Effector memory CD8-positive, alpha-beta T cell (primary cell): ENCODE measurements around the gene WHAMM.
A peak's percentile ranks its signal among the peaks of the same experiment; 100 is the strongest.

Experiments used
- ATAC-seq: fragments of 150-1000 bp; cut with Tn5 transposase; replicated peaks from 2 replicates; pipeline ENCODE4 v1.10.0; 2021; ENCODE audit warnings: mild to moderate bottlenecking, moderate library complexity
- DNase-seq, 3 experiments: peaks; one replicate each; pipeline ENCODE4 v3.0.0; 2021
- H3K27ac Mint-ChIP-seq, 2 donors: one replicate each; pipeline ENCODE4 v1.8.0; 2022; ENCODE audit warnings: mild to moderate bottlenecking in 2 of 2, mixed read lengths in 2 of 2, moderate library complexity in 2 of 2
- H3K27me3 Mint-ChIP-seq, 2 donors: one replicate each; pipeline ENCODE4 v1.8.0; 2022; ENCODE audit warnings: mixed read lengths in 2 of 2
- H3K36me3 Mint-ChIP-seq: one replicate; pipeline ENCODE4 v1.8.0; 2022; ENCODE audit warnings: mild to moderate bottlenecking, moderate library complexity, mixed read lengths; ENCODE audit not compliant: insufficient read depth
- H3K4me1 Mint-ChIP-seq, 2 donors: one replicate each; pipeline ENCODE4 v1.8.0; 2022; ENCODE audit warnings: low read depth in 2 of 2, mixed read lengths in 2 of 2
- H3K4me3 Mint-ChIP-seq, 2 donors: one replicate each; pipeline ENCODE4 v1.8.0; 2022; ENCODE audit warnings: mild to moderate bottlenecking in 2 of 2, mixed read lengths in 2 of 2, moderate library complexity in 2 of 2
- H3K9me3 Mint-ChIP-seq, 2 donors: one replicate each; pipeline ENCODE4 v1.8.0; 2022; ENCODE audit warnings: mixed read lengths in 2 of 2

WHAMM gene

GRCh38 chr15:82833362-82833682 lies 23.9 kb downstream of the WHAMM start:
- peak overlapping the region; percentile 65 to 67 for H3K27ac Mint-ChIP-seq
- no peak for DNase-seq
- peaks cover 14 to 27% of the 10 kb centered on the region in 2 donors for H3K4me1 Mint-ChIP-seq
- peaks cover 0 to 8% of the 10 kb centered on the region in 2 donors for H3K9me3 Mint-ChIP-seq
- H3K36me3 Mint-ChIP-seq, result peaks cover 93% of the 10 kb centered on the region
- no peak overlapping the region for H3K4me3 Mint-ChIP-seq
- no peaks in the 10 kb centered on the region for H3K27me3 Mint-ChIP-seq
- ATAC-seq, result no peak

- Mint-ChIP-seq H3K4me1 (peaks cover 12 to 15% of the 10 kb centered on the region in 2 donors), H3K27ac (peak overlapping the region in 1 of 2 donors; percentile 41), H3K9me3 (peaks cover 0 to 8% of the 10 kb centered on the region in 2 donors), H3K27me3 (no peaks in the 10 kb centered on the region), H3K4me3 (no peak overlapping the region), H3K36me3 (peaks cover 74% of the 10 kb centered on the region)
- DNase-seq (no peak), ATAC-seq (no peak)
Measured at GRCh38 chr15:82835391-82835917, 26.0 kb downstream of the WHAMM start.

- peaks cover 47% of the 10 kb centered on the region for H3K36me3 Mint-ChIP-seq
- H3K4me1 Mint-ChIP-seq, result peaks cover 0 to 9% of the 10 kb centered on the region in 2 donors
- ATAC-seq (no peak), DNase-seq (no peak)
- no peaks in the 10 kb centered on the region for H3K27me3 Mint-ChIP-seq
- no peak overlapping the region for H3K4me3 Mint-ChIP-seq
- no peak overlapping the region for H3K27ac Mint-ChIP-seq
- H3K9me3 Mint-ChIP-seq, result peaks cover 0 to 8% of the 10 kb centered on the region in 2 donors
Measured at GRCh38 chr15:82838096-82838735, 28.8 kb downstream of the WHAMM start.

GRCh38 chr15:82839136-82839535 lies 29.7 kb downstream of the WHAMM start:
- Mint-ChIP-seq H3K4me1 (peaks cover 0 to 11% of the 10 kb centered on the region in 2 donors), H3K9me3 (peaks cover 0 to 8% of the 10 kb centered on the region in 2 donors), H3K27ac (no peak overlapping the region), H3K27me3 (no peaks in the 10 kb centered on the region), H3K4me3 (no peak overlapping the region), H3K36me3 (peaks cover 38% of the 10 kb centered on the region)
- DNase-seq (no peak), ATAC-seq (no peak)

GRCh38 chr15:82840166-82840565 lies 30.7 kb downstream of the WHAMM start:
- peaks cover 27% of the 10 kb centered on the region for H3K36me3 Mint-ChIP-seq
- no peak overlapping the region for H3K27ac Mint-ChIP-seq
- DNase-seq (no peak), ATAC-seq (no peak)
- no peaks in the 10 kb centered on the region for H3K27me3 Mint-ChIP-seq
- peaks cover 0 to 8% of the 10 kb centered on the region in 2 donors for H3K9me3 Mint-ChIP-seq
- peaks cover 0 to 11% of the 10 kb centered on the region in 2 donors for H3K4me1 Mint-ChIP-seq
- no peak overlapping the region for H3K4me3 Mint-ChIP-seq

GRCh38 chr15:82843566-82843965 lies 34.1 kb downstream of the WHAMM start:
- H3K4me1 Mint-ChIP-seq, result peaks cover 0 to 2% of the 10 kb centered on the region in 2 donors
- peaks cover 1% of the 10 kb centered on the region for H3K36me3 Mint-ChIP-seq

GRCh38 chr15:82845686-82846085 lies 36.3 kb downstream of the WHAMM start:
- peaks cover 4 to 6% of the 10 kb centered on the region in 2 donors for H3K4me1 Mint-ChIP-seq
- no peaks in the 10 kb centered on the region for H3K9me3 Mint-ChIP-seq
- no peaks in the 10 kb centered on the region for H3K27me3 Mint-ChIP-seq
- ATAC-seq, result no peak
- no peaks in the 10 kb centered on the region for H3K36me3 Mint-ChIP-seq
- H3K27ac Mint-ChIP-seq, result no peak overlapping the region
- no peak overlapping the region for H3K4me3 Mint-ChIP-seq
- no peak for DNase-seq

More at GRCh38 chr15:82843566-82843965, 34.1 kb downstream of the WHAMM start:
- ATAC-seq, result no peak
- Mint-ChIP-seq H3K27ac (no peak overlapping the region), H3K4me3 (no peak overlapping the region), H3K9me3 (no peaks in the 10 kb centered on the region), H3K27me3 (no peaks in the 10 kb centered on the region)
- no peak for DNase-seq

GRCh38 chr15:82846621-82847020 lies 37.2 kb downstream of the WHAMM start:
- no peak for ATAC-seq
- Mint-ChIP-seq H3K27me3 (no peaks in the 10 kb centered on the region), H3K27ac (no peak overlapping the region), H3K36me3 (no peaks in the 10 kb centered on the region), H3K9me3 (no peaks in the 10 kb centered on the region), H3K4me3 (no peak overlapping the region), H3K4me1 (peaks cover 4 to 6% of the 10 kb centered on the region in 2 donors)
- DNase-seq, result no peak

- Mint-ChIP-seq H3K4me1 (peaks cover 4 to 6% of the 10 kb centered on the region in 2 donors), H3K9me3 (no peaks in the 10 kb centered on the region), H3K27me3 (no peaks in the 10 kb centered on the region), H3K4me3 (no peak overlapping the region), H3K36me3 (no peaks in the 10 kb centered on the region), H3K27ac (no peak overlapping the region)
- ATAC-seq (no peak), DNase-seq (no peak)
Measured at GRCh38 chr15:82847703-82848102, 38.3 kb downstream of the WHAMM start.

- Mint-ChIP-seq H3K9me3 (no peaks in the 10 kb centered on the region), H3K27ac (no peak overlapping the region), H3K4me3 (no peak overlapping the region), H3K36me3 (no peaks in the 10 kb centered on the region), H3K27me3 (no peaks in the 10 kb centered on the region), H3K4me1 (peaks cover 4 to 6% of the 10 kb centered on the region in 2 donors)
- no peak for DNase-seq
- no peak for ATAC-seq
Measured at GRCh38 chr15:82848241-82848993, 39.0 kb downstream of the WHAMM start.

GRCh38 chr15:82849556-82850512 lies 40.4 kb downstream of the WHAMM start:
- Mint-ChIP-seq H3K4me3 (no peak overlapping the region), H3K4me1 (peaks cover 4% of the 10 kb centered on the region in 2 donors), H3K36me3 (no peaks in the 10 kb centered on the region), H3K9me3 (no peaks in the 10 kb centered on the region), H3K27me3 (no peaks in the 10 kb centered on the region), H3K27ac (peak overlapping the region in 1 of 2 donors; percentile 49)
- DNase-seq (peak in 1 of 3 experiments; percentile 10), ATAC-seq (peak; percentile 48)

GRCh38 chr15:82850731-82851130 lies 41.3 kb downstream of the WHAMM start:
- Mint-ChIP-seq H3K9me3 (no peaks in the 10 kb centered on the region), H3K27ac (no peak overlapping the region), H3K4me3 (no peak overlapping the region), H3K36me3 (no peaks in the 10 kb centered on the region), H3K4me1 (peaks cover 4% of the 10 kb centered on the region in 2 donors), H3K27me3 (no peaks in the 10 kb centered on the region)
- ATAC-seq (no peak), DNase-seq (no peak)

- Mint-ChIP-seq H3K27ac (no peak overlapping the region), H3K9me3 (no peaks in the 10 kb centered on the region), H3K4me1 (peaks cover 4% of the 10 kb centered on the region in 2 donors), H3K4me3 (no peak overlapping the region), H3K27me3 (no peaks in the 10 kb centered on the region), H3K36me3 (no peaks in the 10 kb centered on the region)
- DNase-seq, result no peak
- ATAC-seq, result no peak
Measured at GRCh38 chr15:82851306-82851850, 42.0 kb downstream of the WHAMM start.
